HG02943 (cell line): ENCODE results near the gene RNF130.

ENCODE experiments used
- ATAC-seq: cut with Tn5 transposase; IDR thresholded peaks from one replicate; pipeline ENCODE4 v1.9.1; 2021; ENCODE audit warnings: mild to moderate bottlenecking, low read depth, moderate library complexity; ENCODE audit not compliant: unreplicated experiment

Gene RNF130

GRCh38 chr5:180067986-180068385 is 3.6 kb downstream of the RNF130 start:
- ATAC-seq, result no peak

- ATAC-seq, result no peak
Observed at GRCh38 chr5:180060192-180060591, 11.4 kb downstream of the RNF130 start.

GRCh38 chr5:180059326-180059725 is 12.2 kb downstream of the RNF130 start:
- no peak for ATAC-seq

- no peak for ATAC-seq
Observed at GRCh38 chr5:180056153-180056552, 15.4 kb downstream of the RNF130 start.

GRCh38 chr5:180054226-180054625 is 17.3 kb downstream of the RNF130 start:
- no peak for ATAC-seq

- no peak for ATAC-seq
Observed at GRCh38 chr5:180053061-180053602, 18.4 kb downstream of the RNF130 start.

- ATAC-seq, result no peak
Observed at GRCh38 chr5:180052211-180052818, 19.2 kb downstream of the RNF130 start.

- ATAC-seq, result no peak
Observed at GRCh38 chr5:180050121-180050940, 21.2 kb downstream of the RNF130 start.

- ATAC-seq, result no peak
Observed at GRCh38 chr5:180049185-180049548, 22.4 kb downstream of the RNF130 start.

- no peak for ATAC-seq
Observed at GRCh38 chr5:180047667-180048066, 23.9 kb downstream of the RNF130 start.

- no peak for ATAC-seq
Observed at GRCh38 chr5:180046656-180047055, 24.9 kb downstream of the RNF130 start.

- ATAC-seq, result no peak
Observed at GRCh38 chr5:180045889-180046499, 25.6 kb downstream of the RNF130 start.

- no peak for ATAC-seq
Observed at GRCh38 chr5:180043377-180043776, 28.2 kb downstream of the RNF130 start.

GRCh38 chr5:180041301-180042274 is 30.0 kb downstream of the RNF130 start:
- ATAC-seq, result no peak

GRCh38 chr5:180040287-180041214 is 31.0 kb downstream of the RNF130 start:
- ATAC-seq, result no peak

GRCh38 chr5:180035206-180035931 is 36.2 kb downstream of the RNF130 start:
- ATAC-seq, result no peak

GRCh38 chr5:180034564-180034963 is 37.0 kb downstream of the RNF130 start:
- no peak for ATAC-seq

- ATAC-seq, result no peak
Observed at GRCh38 chr5:180027459-180028089, 44.0 kb downstream of the RNF130 start.
